Spinal cord (tissue), 10 donors: ENCODE measurements around the gene OPTC. TPM values are rescaled to one million over a fixed set of nuclear protein-coding genes. Genes with fewer than 3 reads are reported as not detected.

Experiments used
- DNase-seq, 6 donors: peaks; one replicate each; pipeline versions ENCODE4 v3.0.0 to v3.0.0-alpha.2; 2013 to 2015; ENCODE audit warnings: low spot score in 6 of 6, low read depth in 4 of 6
- H3K27ac ChIP-seq: one replicate; pipeline ENCODE4 v1.5.1; 2013; ENCODE audit warnings: low read depth, low read length, control low read depth
- H3K27me3 ChIP-seq: one replicate; pipeline ENCODE4 v1.6.1; 2013; ENCODE audit warnings: low read length; ENCODE audit not compliant: control insufficient read depth, insufficient read depth
- H3K36me3 ChIP-seq: one replicate; pipeline ENCODE4 v1.6.1; 2013; ENCODE audit warnings: low read length; ENCODE audit not compliant: control insufficient read depth, insufficient read depth
- H3K4me1 ChIP-seq: one replicate; pipeline ENCODE4 v1.6.1; 2013; ENCODE audit warnings: low read length; ENCODE audit not compliant: control insufficient read depth, insufficient read depth
- H3K4me3 ChIP-seq: one replicate; pipeline ENCODE4 v1.5.1; 2013; ENCODE audit warnings: low read depth, low read length, control low read depth
- H3K9me3 ChIP-seq: one replicate; pipeline ENCODE4 v1.6.1; 2013; ENCODE audit warnings: low read length; ENCODE audit not compliant: control insufficient read depth, insufficient read depth
- WGBS: methylation state at CpG from one replicate; pipeline ENCODE4 v1.1.5; 2013; ENCODE audit warnings: missing lambda C conversion rate; ENCODE audit not compliant: insufficient coverage; 5-methylcytosine and 5-hydroxymethylcytosine counted together
- polyA plus RNA-seq, 2 donors: library from polyadenylated mRNA; unstranded; fragments of 120-200 nt; gene quantifications; one replicate each; pipeline ENCODE4 v1.2.1, GENCODE V29; 2013; ENCODE audit not compliant: insufficient read length in 2 of 2
- total RNA-seq, 2 donors: library from RNA; depleted of rRNA in 1 of 2; stranded (reverse); fragments of 120-200 nt in 1 of 2; fragments of >200 nt in 1 of 2; gene quantifications; one replicate each; pipeline versions ENCODE4 v1.2.3 to v1.2.4, GENCODE V29; 2013 to 2014
- donor health status: healthy.

OPTC gene
- total and polyA plus RNA-seq, 4 donors = not detected

DNA sequence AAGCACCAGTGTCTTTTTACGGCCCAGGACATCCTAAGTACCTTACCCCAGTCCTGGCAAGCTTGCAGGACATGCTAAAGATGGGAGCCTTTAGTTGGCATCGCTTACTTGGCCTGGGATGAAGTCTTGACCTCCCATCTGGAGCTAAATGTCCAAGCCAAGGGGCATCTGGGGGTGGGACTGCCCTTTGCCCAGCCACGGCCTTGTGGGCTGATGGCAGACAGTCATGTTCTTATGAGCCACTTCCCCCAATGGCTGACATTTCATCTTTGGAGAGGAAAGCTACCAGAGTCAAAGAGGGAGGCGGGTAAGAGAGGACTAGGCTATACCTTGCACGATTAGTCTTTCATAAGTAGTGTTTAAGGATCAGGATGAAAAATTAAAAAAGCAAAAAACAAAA lies 32.2 kb downstream of the OPTC start:
- H3K27me3 ChIP-seq = no peaks in the 10 kb centered on the region
- no peak overlapping the region for H3K4me3 ChIP-seq
- DNase-seq = no peak
- no peaks in the 10 kb centered on the region for H3K9me3 ChIP-seq
- no peaks in the 10 kb centered on the region for H3K36me3 ChIP-seq
- peaks cover 19% of the 10 kb centered on the region for H3K4me1 ChIP-seq
- 87% methylated on average over 3 of the region's 5 CpGs for WGBS
- no peak overlapping the region for H3K27ac ChIP-seq

DNA sequence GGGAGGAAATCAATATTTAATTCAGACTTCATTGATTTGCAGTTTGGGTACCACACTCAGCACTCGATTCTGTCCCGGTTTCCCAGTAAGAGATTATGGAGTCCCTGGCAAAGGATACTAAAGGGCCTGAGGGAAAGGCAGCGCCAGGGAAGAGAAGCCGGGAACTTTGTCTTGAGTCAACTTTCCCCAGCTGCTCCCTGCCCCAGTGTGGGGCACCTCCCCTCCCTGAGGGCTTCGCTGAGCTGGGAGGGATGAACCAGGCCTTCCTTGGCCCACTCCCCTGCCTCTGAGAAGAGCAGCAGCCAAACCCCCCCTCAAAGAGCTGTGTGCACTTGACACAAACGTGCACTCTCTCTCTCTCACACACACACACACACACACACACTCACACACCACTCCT lies 32.6 kb downstream of the OPTC start:
- H3K4me1 ChIP-seq = peaks cover 15% of the 10 kb centered on the region
- WGBS = 34% methylated on average over 6 of the region's 6 CpGs
- no peak overlapping the region for H3K4me3 ChIP-seq
- H3K9me3 ChIP-seq = no peaks in the 10 kb centered on the region
- H3K27me3 ChIP-seq = no peaks in the 10 kb centered on the region
- DNase-seq = no peak
- no peaks in the 10 kb centered on the region for H3K36me3 ChIP-seq
- H3K27ac ChIP-seq = no peak overlapping the region

DNA sequence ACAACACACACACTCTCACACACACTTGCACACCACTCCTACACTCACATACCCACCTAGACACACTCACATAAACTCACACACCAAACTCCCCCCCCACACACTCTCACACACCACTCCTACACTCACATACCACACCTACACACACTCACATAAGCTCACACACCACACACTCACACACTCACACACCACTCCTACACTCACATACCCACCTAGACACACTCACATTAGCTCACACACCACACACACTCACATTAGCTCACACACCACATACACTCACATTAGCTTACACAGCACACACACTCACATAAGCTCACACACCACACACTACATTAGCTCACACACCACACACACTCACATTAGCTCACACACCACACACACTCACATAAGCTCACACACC lies 33.1 kb downstream of the OPTC start:
- no peaks in the 10 kb centered on the region for H3K36me3 ChIP-seq
- H3K4me3 ChIP-seq = no peak overlapping the region
- no peaks in the 10 kb centered on the region for H3K9me3 ChIP-seq
- DNase-seq = no peak
- no peaks in the 10 kb centered on the region for H3K27me3 ChIP-seq
- H3K4me1 ChIP-seq = peaks cover 11% of the 10 kb centered on the region
- no peak overlapping the region for H3K27ac ChIP-seq

GRCh38 chr1:203528063-203528462 lies 34.1 kb downstream of the OPTC start:
- Histone ChIP-seq H3K27me3 (no peaks in the 10 kb centered on the region), H3K27ac (no peak overlapping the region), H3K36me3 (no peaks in the 10 kb centered on the region), H3K9me3 (no peaks in the 10 kb centered on the region), H3K4me3 (no peak overlapping the region), H3K4me1 (peaks cover 5% of the 10 kb centered on the region)
- 100% methylated on average over 1 of the region's 3 CpGs for WGBS
- DNase-seq = peak in 1 of 6 donors; percentile 61

DNA sequence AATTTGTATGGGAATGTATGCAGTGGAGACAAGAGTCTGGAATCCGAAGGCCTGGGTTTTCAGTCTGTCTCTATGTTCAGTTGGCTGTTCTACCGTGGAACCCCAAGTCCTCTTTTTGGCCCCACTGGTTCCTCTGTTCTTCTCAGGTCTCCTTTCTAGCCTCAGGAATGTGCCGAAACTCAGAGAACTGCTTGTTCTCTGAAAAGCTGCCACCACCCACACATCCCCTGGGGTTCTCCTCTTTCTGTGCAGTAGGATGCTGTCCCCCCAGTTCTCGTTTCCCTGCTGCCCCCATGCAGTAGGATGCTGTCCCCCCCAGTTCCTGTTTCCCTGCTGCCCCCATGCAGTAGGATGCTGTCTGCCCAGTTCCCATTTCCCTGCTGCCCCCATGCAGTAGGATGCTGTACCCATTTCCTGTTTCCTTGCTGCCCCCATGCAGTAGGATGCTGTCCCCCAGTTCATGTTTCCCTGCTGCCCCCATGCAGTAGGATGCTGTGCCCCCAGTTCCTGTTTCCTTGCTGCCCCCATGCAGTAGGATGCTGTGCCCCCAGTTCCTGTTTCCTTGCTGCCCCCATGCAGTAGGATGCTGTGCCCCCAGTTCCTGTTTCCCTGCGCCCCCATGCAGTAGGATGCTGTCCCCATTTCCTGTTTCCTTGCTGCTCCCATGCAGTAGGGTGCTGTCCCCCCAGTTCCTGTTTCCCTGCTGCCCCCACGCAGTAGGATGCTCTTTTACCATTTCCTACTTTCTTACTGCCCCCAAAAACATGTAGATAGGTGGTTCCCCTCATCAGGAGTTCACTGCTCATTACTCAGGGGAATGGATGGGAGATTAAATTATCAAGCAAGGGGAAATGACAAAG lies 35.3 kb downstream of the OPTC start:
- Histone ChIP-seq H3K36me3 (no peaks in the 10 kb centered on the region), H3K4me3 (no peak overlapping the region), H3K4me1 (peaks cover 5% of the 10 kb centered on the region), H3K27ac (no peak overlapping the region), H3K27me3 (no peaks in the 10 kb centered on the region), H3K9me3 (no peaks in the 10 kb centered on the region)
- WGBS = 75% methylated on average over 4 of the region's 6 CpGs
- DNase-seq = no peak

DNA sequence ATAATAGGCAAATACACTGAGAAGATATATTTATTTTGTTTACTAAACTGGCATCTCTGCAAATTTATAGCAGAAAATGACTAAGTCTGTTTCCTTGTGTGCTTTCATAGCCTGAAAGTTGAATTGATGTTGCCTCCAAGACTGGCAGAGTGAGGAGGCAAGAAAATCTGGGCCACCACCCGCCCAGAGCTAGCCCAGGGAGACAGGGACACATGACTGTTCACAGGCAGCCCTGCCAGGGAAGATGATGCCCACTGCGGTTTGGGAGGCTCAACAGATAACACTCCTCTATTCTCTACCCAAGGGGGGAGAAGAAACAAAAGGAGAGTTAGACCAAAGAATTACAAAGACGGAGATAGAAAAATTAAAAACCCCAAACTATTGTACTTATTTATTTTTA lies 37.1 kb downstream of the OPTC start:
- H3K27ac ChIP-seq = no peak overlapping the region
- no CpG with 5 or more reads among the region's 3 CpGs for WGBS
- no peaks in the 10 kb centered on the region for H3K9me3 ChIP-seq
- H3K27me3 ChIP-seq = no peaks in the 10 kb centered on the region
- no peaks in the 10 kb centered on the region for H3K36me3 ChIP-seq
- H3K4me1 ChIP-seq = peaks cover 6% of the 10 kb centered on the region
- no peak overlapping the region for H3K4me3 ChIP-seq
- no peak for DNase-seq

DNA sequence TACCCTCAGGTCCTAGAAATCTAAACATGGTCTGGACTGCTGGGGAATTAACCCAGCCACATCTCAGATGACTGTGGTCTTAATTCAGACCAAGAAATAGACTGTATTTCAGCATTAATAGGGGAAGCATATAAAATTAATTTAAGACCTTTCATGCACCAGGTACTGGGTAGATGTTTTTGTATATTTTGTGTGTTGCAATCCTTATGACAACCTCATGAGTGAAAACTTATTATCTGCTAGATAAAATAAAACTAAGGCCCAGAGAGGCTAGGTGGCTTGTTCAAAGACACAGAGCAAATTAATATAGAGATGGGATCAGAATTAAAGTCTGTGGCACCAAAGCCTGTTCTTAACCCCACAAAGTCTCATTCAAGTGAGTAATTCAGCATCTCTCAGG lies 40.1 kb downstream of the OPTC start:
- Histone ChIP-seq H3K9me3 (no peaks in the 10 kb centered on the region), H3K4me1 (peaks cover 6% of the 10 kb centered on the region), H3K27me3 (no peaks in the 10 kb centered on the region), H3K36me3 (no peaks in the 10 kb centered on the region), H3K4me3 (no peak overlapping the region), H3K27ac (no peak overlapping the region)
- DNase-seq = no peak

DNA sequence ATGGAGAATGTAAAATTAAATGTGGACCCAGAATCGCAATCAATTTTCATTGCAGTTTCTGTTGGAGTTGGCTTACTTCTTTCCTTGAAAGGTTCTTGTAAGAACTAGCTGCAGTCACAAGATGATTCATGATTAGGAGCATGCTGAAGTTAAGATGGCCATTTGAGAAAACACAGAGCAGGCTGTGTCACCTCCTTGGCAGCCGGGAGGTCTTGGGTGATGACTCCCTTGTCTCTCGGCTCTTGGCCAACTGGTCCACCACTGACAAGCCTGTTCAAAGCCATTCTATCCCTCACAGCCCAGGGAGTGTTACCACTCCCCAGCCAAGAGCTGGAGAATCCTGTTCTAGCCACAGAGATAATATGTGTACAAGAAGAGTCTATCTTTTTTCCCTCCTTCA lies 40.6 kb downstream of the OPTC start:
- 67% methylated on average over 3 of the region's 3 CpGs for whole genome bisulfite sequencing
- no peak for DNase-seq
- no peak overlapping the region for H3K27ac ChIP-seq

GRCh38 chr1:203536575-203536974 lies 42.6 kb downstream of the OPTC start:
- Histone ChIP-seq H3K4me3 (no peak overlapping the region), H3K27me3 (no peaks in the 10 kb centered on the region), H3K9me3 (no peaks in the 10 kb centered on the region), H3K36me3 (no peaks in the 10 kb centered on the region), H3K4me1 (peaks cover 6% of the 10 kb centered on the region), H3K27ac (no peak overlapping the region)
- DNase-seq = no peak
- WGBS = 100% methylated on average over 1 of the region's 2 CpGs

More for the DNA sequence above, 40.6 kb downstream of the OPTC start:
- H3K4me1 ChIP-seq = peaks cover 6% of the 10 kb centered on the region
- H3K27me3 ChIP-seq = no peaks in the 10 kb centered on the region
- no peaks in the 10 kb centered on the region for H3K9me3 ChIP-seq
- no peaks in the 10 kb centered on the region for H3K36me3 ChIP-seq
- no peak overlapping the region for H3K4me3 ChIP-seq

GRCh38 chr1:203536980-203537455 lies 43.1 kb downstream of the OPTC start:
- no peak overlapping the region for H3K27ac ChIP-seq
- DNase-seq = no peak
- H3K4me1 ChIP-seq = peaks cover 6% of the 10 kb centered on the region

More at GRCh38 chr1:203536980-203537455, 43.1 kb downstream of the OPTC start:
- H3K4me3 ChIP-seq = no peak overlapping the region
- H3K36me3 ChIP-seq = no peaks in the 10 kb centered on the region
- 92% methylated on average over 2 of the region's 3 CpGs for WGBS
- H3K27me3 ChIP-seq = no peaks in the 10 kb centered on the region
- H3K9me3 ChIP-seq = no peaks in the 10 kb centered on the region
